Gastroesophageal sphincter (tissue), 4 donors: ENCODE data around the gene APOL6. TPM values are rescaled to one million over a fixed set of nuclear protein-coding genes. Genes with fewer than 3 reads are reported as not detected.

ENCODE experiments used
- ATAC-seq: fragments of 150-250 bp; one replicate; pipeline ENCODE4 v1.9.1; 2016; ENCODE audit warnings: mild to moderate bottlenecking, moderate library complexity
- H3K27ac ChIP-seq, 4 donors: fragments of 200-600 bp; sonication (generic) in 3 of 4; 1 replicate in 3 of 4; 2 replicates in 1 of 4; pipeline ENCODE4 v1.5.1; 2016 to 2019
- H3K27me3 ChIP-seq: fragments of 200-600 bp; sonication (generic); one replicate; pipeline ENCODE4 v1.5.1; 2019
- H3K36me3 ChIP-seq, 2 donors: fragments of 200-600 bp; sonication (generic); one replicate each; pipeline ENCODE4 v1.5.1; 2019; ENCODE audit warnings: control low read depth in 1 of 2
- H3K4me1 ChIP-seq, 3 donors: fragments of 200-600 bp; sonication (generic); 1 replicate in 2 of 3; 2 replicates in 1 of 3; pipeline ENCODE4 v1.5.1; 2016 to 2019; ENCODE audit warnings: control low read depth in 2 of 3
- H3K4me3 ChIP-seq, 2 donors: fragments of 200-600 bp; sonication (generic); one replicate each; pipeline ENCODE4 v1.5.1; 2019; ENCODE audit warnings: mild to moderate bottlenecking in 1 of 2, moderate library complexity in 1 of 2
- H3K9me3 ChIP-seq, 3 donors: fragments of 200-600 bp; sonication (generic); one replicate each; pipeline ENCODE4 v1.5.1; 2017 to 2019; ENCODE audit warnings: control low read depth in 2 of 3
- EP300 ChIP-seq: sonication (generic); formaldehyde crosslinking; IDR thresholded peaks from one replicate; pipeline ENCODE4 v1.6.1; 2017; ENCODE audit warnings: antibody characterized with exemption, mild to moderate bottlenecking
- POLR2A ChIP-seq, 2 donors: fragments of 450-650 bp; IDR thresholded peaks; one replicate each; pipeline ENCODE4 v1.6.1; 2017; ENCODE audit warnings: antibody characterized with exemption in 2 of 2, mild to moderate bottlenecking in 2 of 2, moderate library complexity in 1 of 2
- POLR2AphosphoS5 ChIP-seq: sonication (generic); formaldehyde crosslinking; IDR thresholded peaks from one replicate; pipeline ENCODE4 v1.6.1; 2017; ENCODE audit warnings: antibody characterized with exemption
- WGBS, 2 donors: methylation state at CpG; one replicate each; pipeline ENCODE4 v1.1.5; 2018; ENCODE audit warnings: low coverage in 1 of 2; 5-methylcytosine and 5-hydroxymethylcytosine counted together
- total RNA-seq, 4 donors: library from RNA; depleted of rRNA; stranded (reverse); fragments of >200 nt; gene quantifications; one replicate each; pipeline ENCODE4 v1.1.0, GENCODE V29; 2016
- TF ChIP-seq, protein P1 (sequence below), 4 experiments: fragments of 200-600 bp in 2 of 4; fragments of 450-650 bp in 2 of 4; sonication (generic) in 1 of 4; IDR thresholded peaks; one replicate each; pipeline ENCODE4 v1.5.1; 2017 to 2019; ENCODE audit warnings: antibody characterized with exemption in 4 of 4, mild to moderate bottlenecking in 2 of 4, moderate library complexity in 2 of 4

The APOL6 gene
- total RNA-seq, 4 donors from 2014 or later, result 10.4 to 13.3 (median 10.9) TPM

DNA sequence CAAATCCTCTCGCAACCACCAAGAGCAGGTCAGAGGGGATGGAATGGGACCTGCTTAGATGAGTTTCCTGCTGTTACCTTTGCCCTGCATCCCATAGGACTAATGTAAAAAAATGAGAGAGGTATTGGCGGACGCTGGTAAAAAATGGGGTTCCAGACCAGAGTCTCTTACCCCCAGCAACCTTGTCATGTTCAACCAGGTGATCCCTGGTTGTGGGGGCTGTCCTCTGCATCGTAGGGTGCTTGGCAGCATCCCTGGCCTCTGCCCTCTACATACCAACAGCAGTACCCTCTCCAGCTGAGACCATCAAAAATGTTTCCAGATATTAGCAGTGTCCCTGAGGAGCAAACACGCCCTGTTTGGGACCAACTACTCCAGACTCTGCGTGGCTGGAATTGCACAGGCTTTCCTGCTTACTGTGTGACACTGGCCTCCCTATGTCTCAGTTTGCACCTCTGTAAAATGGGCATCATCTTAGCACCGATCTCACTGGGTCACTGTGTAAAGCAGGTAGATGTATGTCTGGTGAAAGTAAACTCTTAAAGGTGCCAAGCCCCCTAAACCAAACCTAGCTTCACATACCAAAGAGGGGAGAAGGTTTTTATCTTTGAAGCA, 1.5 kb downstream of the APOL6 start:
- WGBS, 2 donors, result 74 to 77% methylated on average over 3 to 6 of the region's 7 CpGs
- H3K27me3 ChIP-seq, result no peaks in the 10 kb centered on the region

DNA sequence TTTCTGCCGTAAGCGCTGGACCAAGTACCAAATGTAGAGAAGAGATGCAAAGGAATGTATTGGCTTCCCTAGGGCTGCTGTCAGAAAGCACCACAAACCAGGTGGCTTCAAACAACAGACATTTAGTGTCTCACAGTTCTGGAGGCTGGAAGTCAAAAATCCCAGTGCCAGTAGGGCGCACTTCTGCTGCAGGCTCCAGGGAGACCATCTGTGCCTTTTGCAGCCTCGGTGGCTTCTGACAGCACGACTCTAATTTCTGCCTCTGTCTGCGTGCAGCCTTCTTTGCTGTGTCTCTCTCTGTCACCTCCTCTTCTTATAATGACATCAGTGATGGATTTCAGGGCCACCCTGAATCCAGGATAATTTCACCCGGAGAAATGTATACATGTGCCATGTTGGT, 2.8 kb downstream of the APOL6 start:
- Histone ChIP-seq H3K27me3 (no peaks in the 10 kb centered on the region), H3K27ac (no peak overlapping the region), H3K4me3 (no peak overlapping the region), H3K36me3 (peaks cover 0 to 6% of the 10 kb centered on the region in 2 donors), H3K4me1 (peaks cover 5 to 45% (median 25%) of the 10 kb centered on the region in 3 donors), H3K9me3 (no peaks in the 10 kb centered on the region)
- TF ChIP-seq POLR2AphosphoS5 (no peak), POLR2A (IDR thresholded peaks at IDR 0.05) (no peak), EP300 (no peak)
- TF ChIP-seq, protein P1, sequence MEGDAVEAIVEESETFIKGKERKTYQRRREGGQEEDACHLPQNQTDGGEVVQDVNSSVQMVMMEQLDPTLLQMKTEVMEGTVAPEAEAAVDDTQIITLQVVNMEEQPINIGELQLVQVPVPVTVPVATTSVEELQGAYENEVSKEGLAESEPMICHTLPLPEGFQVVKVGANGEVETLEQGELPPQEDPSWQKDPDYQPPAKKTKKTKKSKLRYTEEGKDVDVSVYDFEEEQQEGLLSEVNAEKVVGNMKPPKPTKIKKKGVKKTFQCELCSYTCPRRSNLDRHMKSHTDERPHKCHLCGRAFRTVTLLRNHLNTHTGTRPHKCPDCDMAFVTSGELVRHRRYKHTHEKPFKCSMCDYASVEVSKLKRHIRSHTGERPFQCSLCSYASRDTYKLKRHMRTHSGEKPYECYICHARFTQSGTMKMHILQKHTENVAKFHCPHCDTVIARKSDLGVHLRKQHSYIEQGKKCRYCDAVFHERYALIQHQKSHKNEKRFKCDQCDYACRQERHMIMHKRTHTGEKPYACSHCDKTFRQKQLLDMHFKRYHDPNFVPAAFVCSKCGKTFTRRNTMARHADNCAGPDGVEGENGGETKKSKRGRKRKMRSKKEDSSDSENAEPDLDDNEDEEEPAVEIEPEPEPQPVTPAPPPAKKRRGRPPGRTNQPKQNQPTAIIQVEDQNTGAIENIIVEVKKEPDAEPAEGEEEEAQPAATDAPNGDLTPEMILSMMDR (IDR thresholded peaks at IDR 0.05), result no peak
- 94 to 95% methylated on average over 7 of the region's 7 CpGs for WGBS, 2 donors
- ATAC-seq, result no peak

More for the DNA sequence above, 1.5 kb downstream of the APOL6 start:
- H3K4me3 ChIP-seq, result peak overlapping the region in 1 of 2 donors; percentile 60
- ATAC-seq, result no peak
- H3K9me3 ChIP-seq, result no peaks in the 10 kb centered on the region
- H3K4me1 ChIP-seq, result peaks cover 5 to 45% (median 25%) of the 10 kb centered on the region in 3 donors
- no peak for TF ChIP-seq EP300
- TF ChIP-seq, protein P1 (IDR thresholded peaks at IDR 0.05), result no peak
- TF ChIP-seq POLR2AphosphoS5, result no peak
- no peak for TF ChIP-seq POLR2A (IDR thresholded peaks at IDR 0.05)
- peak overlapping the region in 2 of 4 donors; percentile 87 to 89 for H3K27ac ChIP-seq
- no peaks in the 10 kb centered on the region for H3K36me3 ChIP-seq

DNA sequence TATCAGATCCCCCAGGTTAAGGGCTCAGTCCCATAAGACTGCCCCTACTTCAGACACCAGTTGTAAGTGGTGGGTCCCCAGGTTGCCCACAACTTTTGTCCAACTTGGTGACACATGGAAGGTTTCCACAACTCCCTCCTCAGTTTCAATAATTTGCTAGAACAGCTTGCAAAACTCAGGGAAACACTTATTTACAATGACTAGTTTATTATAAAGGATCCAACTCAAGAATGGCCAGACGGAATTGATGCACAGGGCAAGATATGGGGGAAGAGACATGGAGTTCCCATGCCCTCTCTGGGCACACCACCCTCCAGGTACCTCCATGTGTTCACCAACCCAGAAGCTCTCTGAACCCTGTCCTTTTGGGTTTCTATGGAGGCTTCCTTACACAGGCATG, 5.6 kb downstream of the APOL6 start:
- Histone ChIP-seq H3K27me3 (no peaks in the 10 kb centered on the region), H3K27ac (no peak overlapping the region), H3K4me3 (no peak overlapping the region), H3K4me1 (peaks cover 5 to 25% (median 16%) of the 10 kb centered on the region in 3 donors), H3K9me3 (no peaks in the 10 kb centered on the region), H3K36me3 (peaks cover 0 to 33% of the 10 kb centered on the region in 2 donors)
- WGBS, 2 donors, result 67 to 88% methylated on average over 1 of the region's 1 CpG
- no peak for ATAC-seq
- TF ChIP-seq EP300, result no peak
- TF ChIP-seq, protein P1 (IDR thresholded peaks at IDR 0.05), result no peak
- no peak for TF ChIP-seq POLR2AphosphoS5
- TF ChIP-seq POLR2A (IDR thresholded peaks at IDR 0.05), result no peak

DNA sequence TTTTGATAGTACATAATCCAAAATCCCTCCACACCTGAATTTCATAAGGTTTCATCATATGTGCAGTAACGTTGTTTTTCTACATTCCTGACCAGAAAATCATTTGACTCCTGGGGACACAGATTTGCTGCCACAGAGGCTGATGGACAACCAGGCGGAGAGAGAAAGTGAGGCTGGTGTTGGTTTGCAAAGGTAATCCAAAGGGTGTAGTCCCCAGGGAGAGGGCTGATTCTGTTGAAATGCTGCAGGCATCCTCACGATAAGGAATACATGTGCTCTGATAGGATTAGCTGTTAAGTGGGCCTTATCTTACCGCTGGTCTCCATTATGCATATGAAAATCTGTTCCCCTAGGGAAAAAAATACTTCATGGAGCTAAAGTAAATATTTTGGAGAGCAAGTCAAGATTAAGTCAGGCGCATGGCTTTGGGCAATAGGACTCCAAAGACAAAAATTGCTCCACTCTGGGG, 8.1 kb downstream of the APOL6 start:
- no peaks in the 10 kb centered on the region for H3K27me3 ChIP-seq
- no peak for TF ChIP-seq POLR2A (IDR thresholded peaks at IDR 0.05)
- TF ChIP-seq, protein P1 (IDR thresholded peaks at IDR 0.05), result no peak
- TF ChIP-seq EP300, result no peak
- no peak for TF ChIP-seq POLR2AphosphoS5
- H3K4me3 ChIP-seq, result no peak overlapping the region
- H3K9me3 ChIP-seq, result no peaks in the 10 kb centered on the region
- H3K4me1 ChIP-seq, result no peaks in the 10 kb centered on the region
- no peak for ATAC-seq
- H3K27ac ChIP-seq, result no peak overlapping the region
- peaks cover 0 to 55% of the 10 kb centered on the region in 2 donors for H3K36me3 ChIP-seq
- WGBS, 2 donors, result 78 to 93% methylated on average over 3 to 5 of the region's 5 CpGs
